Measurements from ENCODE around the gene ZNF385A.

ZNF385A gene

GRCh38 chr12:54430471-54431069 is 46.0 kb upstream of the ZNF385A start:
- H3K36me3 ChIP-seq (ENCODE audit: control insufficient read depth, low read length) = no peaks in the 10 kb centered on the region
- H3K4me2 ChIP-seq (ENCODE audit: low read length) = no peak overlapping the region
- no peak overlapping the region for H3K4me3 ChIP-seq (ENCODE audit: low read length)
- H3K79me2 ChIP-seq (ENCODE audit: control insufficient read depth, low read length) = no peaks in the 10 kb centered on the region
- TF ChIP-seq CTCF (IDR thresholded peaks at IDR 0.05; ENCODE audit: low read depth, low read length, poor library complexity, severe bottlenecking) = no peak
- no peak for TF ChIP-seq EZH2phosphoT487 (IDR thresholded peaks at IDR 0.05; ENCODE audit: borderline replicate concordance, low read length)
- H3K9me2 ChIP-seq (replicated peaks; ENCODE audit: control insufficient read depth, low read length) = no peaks in the 10 kb centered on the region
- no peak overlapping the region for H3K27ac ChIP-seq (ENCODE audit: low read depth, low read length)
- peaks cover 63% of the 10 kb centered on the region for H3K27me3 ChIP-seq (ENCODE audit: control insufficient read depth, low read length)
- H3K9me3 ChIP-seq (ENCODE audit: control insufficient read depth, insufficient read depth, low read length) = no peaks in the 10 kb centered on the region
- no peaks in the 10 kb centered on the region for H3K4me1 ChIP-seq (ENCODE audit: control insufficient read depth, low read length)
- H4K20me1 ChIP-seq (ENCODE audit: control insufficient read depth, insufficient read depth, low read depth, low read length) = no peaks in the 10 kb centered on the region
- no peaks in the 10 kb centered on the region for H3F3A ChIP-seq (ENCODE audit: control insufficient read depth, insufficient read depth)

- Histone ChIP-seq H4K20me1 (ENCODE audit: control insufficient read depth, insufficient read depth, low read depth, low read length) (no peaks in the 10 kb centered on the region), H3K79me2 (ENCODE audit: control insufficient read depth, low read length) (no peaks in the 10 kb centered on the region), H3K9me3 (ENCODE audit: control insufficient read depth, insufficient read depth, low read length) (no peaks in the 10 kb centered on the region), H3K27me3 (ENCODE audit: control insufficient read depth, low read length) (peaks cover 74% of the 10 kb centered on the region), H3K36me3 (ENCODE audit: control insufficient read depth, low read length) (no peaks in the 10 kb centered on the region), H3K9me2 (replicated peaks; ENCODE audit: control insufficient read depth, low read length) (no peaks in the 10 kb centered on the region), H3K4me2 (ENCODE audit: low read length) (no peak overlapping the region), H3F3A (ENCODE audit: control insufficient read depth, insufficient read depth) (no peaks in the 10 kb centered on the region), H3K4me1 (ENCODE audit: control insufficient read depth, low read length) (no peaks in the 10 kb centered on the region), H3K27ac (ENCODE audit: low read depth, low read length) (no peak overlapping the region), H3K4me3 (ENCODE audit: low read length) (no peak overlapping the region)
- TF ChIP-seq CTCF (IDR thresholded peaks at IDR 0.05; ENCODE audit: low read depth, low read length, poor library complexity, severe bottlenecking) (no peak), EZH2phosphoT487 (IDR thresholded peaks at IDR 0.05; ENCODE audit: borderline replicate concordance, low read length) (no peak)
Measured at GRCh38 chr12:54429014-54429471, 44.5 kb upstream of the ZNF385A start.

GRCh38 chr12:54428050-54429013 is 43.8 kb upstream of the ZNF385A start:
- Histone ChIP-seq H3K4me1 (ENCODE audit: control insufficient read depth, low read length) (no peaks in the 10 kb centered on the region), H3K27me3 (ENCODE audit: control insufficient read depth, low read length) (peaks cover 80% of the 10 kb centered on the region), H3K9me3 (ENCODE audit: control insufficient read depth, insufficient read depth, low read length) (no peaks in the 10 kb centered on the region), H3K79me2 (ENCODE audit: control insufficient read depth, low read length) (no peaks in the 10 kb centered on the region), H3K27ac (ENCODE audit: low read depth, low read length) (no peak overlapping the region), H3F3A (ENCODE audit: control insufficient read depth, insufficient read depth) (no peaks in the 10 kb centered on the region), H4K20me1 (ENCODE audit: control insufficient read depth, insufficient read depth, low read depth, low read length) (no peaks in the 10 kb centered on the region), H3K4me2 (ENCODE audit: low read length) (no peak overlapping the region), H3K9me2 (replicated peaks; ENCODE audit: control insufficient read depth, low read length) (no peaks in the 10 kb centered on the region), H3K4me3 (ENCODE audit: low read length) (no peak overlapping the region), H3K36me3 (ENCODE audit: control insufficient read depth, low read length) (no peaks in the 10 kb centered on the region)
- no peak for TF ChIP-seq CTCF (IDR thresholded peaks at IDR 0.05; ENCODE audit: low read depth, low read length, poor library complexity, severe bottlenecking)
- no peak for TF ChIP-seq EZH2phosphoT487 (IDR thresholded peaks at IDR 0.05; ENCODE audit: borderline replicate concordance, low read length)

Data from DOHH2 (cell line).